Stimulated activated CD8-positive, alpha-beta memory T cell treated with anti-CD3 and anti-CD28 coated beads, Interleukin-7, amount 100 ng/mL, for 24 hours (primary cell): ENCODE data around the gene CNKSR2.

Source experiments
- DNase-seq: peaks from one replicate; pipeline ENCODE4 v3.0.0-alpha.2; 2020; ENCODE audit warnings: low read depth

CNKSR2 gene

DNA sequence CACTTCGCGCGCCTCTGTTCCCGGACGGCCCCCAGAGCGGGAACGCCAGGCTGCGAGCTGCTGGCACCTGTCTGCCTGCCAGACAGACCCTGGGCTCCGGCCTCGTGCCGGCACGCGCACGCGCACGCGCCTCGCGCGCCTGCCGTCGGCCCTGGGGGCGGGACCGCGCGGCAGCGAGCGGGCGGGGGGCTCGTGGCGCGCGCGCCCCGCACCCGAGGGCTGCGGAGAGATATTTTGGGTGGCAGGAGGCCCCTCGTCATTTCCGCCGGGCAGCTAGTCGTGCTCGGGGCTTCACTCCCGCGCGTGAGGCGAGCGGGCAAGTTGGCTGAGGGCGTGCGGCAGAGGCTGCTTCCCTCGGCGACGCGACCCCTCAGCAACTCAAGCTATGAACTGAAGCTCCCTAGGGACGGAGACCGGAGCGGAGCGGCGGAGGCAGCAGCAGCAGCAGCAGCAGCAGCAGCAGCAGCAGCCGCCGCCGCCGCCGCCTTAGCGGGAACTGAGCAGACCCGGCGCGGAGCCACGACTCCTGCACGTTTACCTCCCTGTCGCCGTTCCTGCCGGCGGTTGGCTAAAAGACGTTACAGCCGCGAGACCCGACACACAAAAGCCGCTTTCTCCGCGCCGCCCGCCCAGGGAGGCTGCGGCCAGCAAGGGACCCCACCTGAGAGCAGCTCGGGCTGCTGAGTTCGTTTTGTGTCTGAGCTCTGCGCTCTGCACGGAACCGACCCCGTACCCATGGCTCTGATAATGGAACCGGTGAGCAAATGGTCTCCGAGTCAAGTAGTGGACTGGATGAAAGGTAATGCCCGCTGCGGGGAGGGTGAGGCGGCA is at the start of gene CNKSR2:
CNKSR2 (plus strand) TSS at position 256 of the 831 bp plus-strand sequence; CDS start at position 736, 480 bp downstream.
- DNase-seq: peak; percentile 27

DNA sequence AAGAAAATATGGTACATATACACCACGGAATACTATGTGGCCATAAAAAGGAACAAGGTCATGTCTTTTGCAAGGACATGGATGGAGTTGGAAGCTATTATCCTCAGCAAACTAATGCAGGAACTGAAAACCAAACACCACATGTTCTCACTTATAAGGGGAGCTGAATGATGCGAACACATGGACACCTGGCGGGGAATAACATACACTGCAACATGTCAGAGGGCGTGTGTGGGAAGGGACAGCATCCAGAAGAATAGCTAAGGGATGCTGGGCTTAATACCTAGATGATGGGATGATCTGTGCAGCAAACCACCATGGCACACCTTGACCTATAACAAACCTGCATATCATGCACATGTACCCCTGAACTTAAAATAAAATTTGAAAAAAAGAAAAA is 19.5 kb upstream of the CNKSR2 start:
- no peak for DNase-seq

DNA sequence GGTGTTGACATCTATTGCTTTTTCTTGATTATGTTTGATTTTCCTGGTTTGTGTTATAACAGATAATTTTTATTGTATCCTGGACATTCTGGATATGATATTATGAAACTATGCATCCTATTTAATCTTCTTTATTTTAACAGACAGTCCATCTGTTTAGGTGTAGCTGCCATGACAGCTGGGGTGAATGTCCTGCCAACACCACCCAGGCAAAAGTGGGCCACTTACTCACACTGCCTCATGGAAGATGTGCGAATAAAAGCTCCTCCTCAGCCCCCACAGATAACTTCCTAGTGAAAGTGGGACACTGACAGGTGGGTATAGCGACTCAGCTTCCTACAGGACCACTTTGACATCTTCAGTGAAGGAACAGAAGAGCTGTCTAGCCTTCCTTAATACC is 18.4 kb upstream of the CNKSR2 start:
- no peak for DNase-seq

DNA sequence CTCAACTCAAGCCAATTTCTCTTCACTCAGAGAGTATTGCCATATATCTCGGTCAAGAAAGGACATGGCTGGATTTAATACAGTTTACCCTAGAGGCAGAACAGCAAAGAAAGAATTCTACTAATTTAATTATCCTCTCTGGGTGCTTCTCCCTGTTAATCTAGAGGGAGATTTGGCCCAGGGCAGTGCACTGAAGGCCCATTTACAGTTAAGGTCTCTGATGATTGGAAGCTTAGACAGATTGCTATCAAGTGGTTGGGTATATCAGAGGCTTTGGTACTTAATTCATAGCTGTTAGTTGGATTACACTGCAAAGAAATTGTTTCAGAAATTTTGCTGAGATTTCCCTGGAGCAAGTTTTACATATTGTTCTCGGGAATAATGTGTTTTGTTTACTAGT is 4.6 kb upstream of the CNKSR2 start:
- no peak for DNase-seq

DNA sequence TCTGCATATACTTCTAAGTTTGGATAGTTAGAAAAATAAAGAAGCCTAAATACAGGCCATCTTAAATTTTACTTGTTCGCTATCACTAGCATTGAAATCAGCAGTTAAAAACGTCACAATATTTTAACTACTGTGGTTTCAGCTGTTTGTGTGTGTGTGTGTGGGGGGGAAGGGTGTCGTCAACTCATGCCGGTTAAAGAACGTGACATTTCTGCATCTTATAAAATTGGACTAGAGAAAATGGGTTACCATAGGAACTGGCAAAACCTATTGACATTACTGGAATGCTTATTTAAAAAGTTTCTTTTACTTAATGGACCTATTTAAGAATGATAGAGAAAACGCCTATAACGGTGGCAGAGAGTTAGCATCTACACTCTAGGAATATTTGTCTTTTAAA is 1.2 kb upstream of the CNKSR2 start:
- no peak for DNase-seq

DNA sequence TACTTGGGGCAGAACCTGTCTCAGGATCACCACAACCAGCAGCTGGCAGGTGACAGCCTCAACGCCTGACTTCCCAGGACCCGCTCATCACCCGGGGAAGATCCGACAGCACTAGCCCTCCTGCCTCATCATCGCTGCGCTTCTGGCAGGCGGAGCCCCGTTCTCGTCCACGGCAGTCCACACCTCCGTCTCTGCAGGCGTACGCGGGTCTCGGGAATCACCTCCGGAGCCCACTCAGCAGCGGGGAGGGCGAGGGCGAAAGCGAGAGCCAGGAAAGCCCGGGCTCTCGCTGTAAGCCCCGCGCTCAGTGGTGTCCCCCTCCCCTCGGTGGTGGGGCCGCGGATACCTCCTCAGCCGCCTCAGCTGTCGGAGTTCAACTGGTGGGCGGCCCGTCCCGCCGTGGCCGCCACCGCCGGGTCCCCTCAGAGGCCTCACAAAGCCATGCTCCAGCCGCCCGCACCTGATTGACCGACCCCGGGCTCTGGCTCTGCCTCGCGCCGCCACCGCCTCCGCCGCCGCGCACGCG is 518 bp upstream of the CNKSR2 start:
- DNase-seq: no peak

DNA sequence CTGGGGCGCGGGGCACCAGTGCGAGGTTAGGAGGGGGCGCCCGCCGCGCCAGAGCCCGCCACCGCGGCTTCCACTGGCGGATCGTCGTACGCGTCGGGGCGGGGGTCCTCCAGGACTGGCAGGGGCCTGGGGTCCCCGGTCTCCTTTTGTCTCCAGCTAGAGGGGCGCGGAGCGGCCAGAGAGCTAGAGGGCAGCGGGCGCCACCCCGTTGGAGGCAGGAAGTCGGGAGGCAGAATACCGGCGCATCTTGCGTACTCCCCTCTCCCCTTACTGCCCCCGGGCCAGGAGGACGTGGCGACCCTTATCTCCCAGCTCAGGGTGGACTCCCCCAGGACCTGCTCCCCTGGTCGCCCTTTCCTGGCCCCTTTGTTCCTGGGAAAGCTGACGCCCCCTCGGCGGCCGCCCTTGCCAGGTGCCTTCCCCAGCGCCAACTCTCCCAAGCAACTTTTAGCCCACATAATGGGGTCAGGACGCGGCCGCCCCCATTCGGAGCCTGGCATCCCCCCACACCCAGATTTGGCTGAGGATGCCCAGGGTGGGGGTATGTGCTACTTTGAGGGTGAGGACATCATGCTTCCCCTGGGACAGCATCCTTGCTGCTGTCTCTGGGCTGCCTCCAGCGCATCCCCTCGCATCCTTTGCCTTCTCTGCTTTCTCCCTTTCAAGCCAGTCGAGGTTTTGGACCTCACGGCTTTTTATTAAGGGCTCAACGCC is 933 bp downstream of the CNKSR2 start:
- no peak for DNase-seq

GRCh38 chrX:21375708-21376009 is 1.4 kb downstream of the CNKSR2 start:
- DNase-seq: no peak

- no peak for DNase-seq
These were observed 2.4 kb downstream of the CNKSR2 start for GRCh38 chrX:21376636-21377035.

DNA sequence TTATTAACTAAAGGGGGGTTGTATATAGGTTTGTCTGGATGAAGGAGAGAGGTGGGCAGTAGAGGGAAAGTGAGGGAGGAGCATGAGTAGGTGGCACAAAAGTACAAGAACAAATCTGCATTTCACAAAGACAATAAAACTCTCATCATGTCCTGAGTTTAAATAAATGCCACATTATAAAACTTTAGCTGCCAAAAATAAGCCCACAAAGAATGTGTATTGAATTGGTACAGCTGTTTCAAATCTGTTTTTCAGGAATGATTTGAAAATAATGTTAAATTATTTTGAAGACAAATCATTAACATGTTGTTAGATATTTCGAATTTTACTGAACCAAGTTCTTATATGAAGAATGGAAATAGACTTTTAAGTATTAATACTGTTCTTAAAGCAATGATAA is 5.8 kb downstream of the CNKSR2 start:
- no peak for DNase-seq

GRCh38 chrX:21382715-21383114 is 8.5 kb downstream of the CNKSR2 start:
- no peak for DNase-seq

DNA sequence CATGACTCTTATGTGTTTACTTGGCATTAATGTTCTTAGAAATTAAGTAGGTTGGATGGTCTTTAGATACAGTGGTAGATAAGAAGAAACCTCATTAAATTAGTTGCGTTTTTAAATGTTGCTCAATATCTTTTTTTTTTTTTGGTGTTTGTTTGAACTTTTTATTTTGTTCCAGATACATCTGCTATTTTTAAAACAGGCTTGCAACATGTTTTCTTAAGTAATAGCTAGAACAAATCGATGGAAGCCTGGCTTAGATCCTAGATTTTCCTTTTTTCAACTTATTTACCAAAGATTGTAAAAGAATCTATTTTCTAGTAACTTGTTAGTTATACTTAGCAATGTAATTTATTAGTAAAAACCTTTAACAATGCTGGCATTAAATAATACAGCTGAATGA is 9.3 kb downstream of the CNKSR2 start:
- no peak for DNase-seq

GRCh38 chrX:21384178-21384577 is 10.0 kb downstream of the CNKSR2 start:
- no peak for DNase-seq

GRCh38 chrX:21394792-21395191 is 20.6 kb downstream of the CNKSR2 start:
- no peak for DNase-seq

DNA sequence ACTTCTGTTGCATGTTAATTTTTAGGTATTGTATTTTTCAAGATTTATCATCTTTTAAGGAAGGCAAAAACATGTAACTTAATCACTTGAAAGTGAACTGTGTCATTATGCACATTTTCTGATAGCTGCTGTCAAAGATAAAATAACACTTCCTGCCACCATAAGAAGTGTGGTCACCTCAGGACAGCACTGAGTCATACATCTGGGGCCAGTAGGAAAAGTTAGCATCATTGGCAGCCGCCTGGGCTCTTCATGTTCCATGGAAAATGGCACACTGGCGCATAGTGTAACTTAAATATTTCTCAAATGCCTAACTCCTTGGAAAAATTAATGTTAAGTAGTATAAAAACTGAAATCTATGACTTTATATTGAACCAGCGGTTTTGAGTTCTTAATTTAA is 24.2 kb downstream of the CNKSR2 start:
- no peak for DNase-seq

GRCh38 chrX:21400408-21401121 is 26.3 kb downstream of the CNKSR2 start:
- no peak for DNase-seq

DNA sequence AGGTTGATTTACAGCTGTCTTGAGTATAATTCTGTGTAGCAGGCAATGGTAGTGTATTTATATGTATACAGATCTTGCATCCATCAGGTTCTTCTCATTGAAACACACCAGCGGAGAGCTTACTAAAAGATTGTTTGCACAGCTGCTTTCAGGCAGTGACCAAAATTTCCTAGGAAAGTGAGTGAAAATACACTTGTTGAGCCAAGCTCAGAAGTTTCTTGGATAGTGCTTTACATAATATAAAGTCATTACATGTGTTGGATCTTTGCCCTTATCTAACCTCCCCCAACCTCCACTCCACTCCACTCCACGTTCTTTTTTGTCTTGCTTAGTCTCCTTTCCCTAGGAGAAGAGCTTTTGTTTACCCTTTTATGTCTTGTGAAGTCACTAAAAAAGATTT is 34.1 kb downstream of the CNKSR2 start:
- DNase-seq: no peak

- no peak for DNase-seq
These were observed 34.6 kb downstream of the CNKSR2 start for GRCh38 chrX:21408788-21409187.

GRCh38 chrX:21412029-21412428 is 37.8 kb downstream of the CNKSR2 start:
- DNase-seq: no peak

DNA sequence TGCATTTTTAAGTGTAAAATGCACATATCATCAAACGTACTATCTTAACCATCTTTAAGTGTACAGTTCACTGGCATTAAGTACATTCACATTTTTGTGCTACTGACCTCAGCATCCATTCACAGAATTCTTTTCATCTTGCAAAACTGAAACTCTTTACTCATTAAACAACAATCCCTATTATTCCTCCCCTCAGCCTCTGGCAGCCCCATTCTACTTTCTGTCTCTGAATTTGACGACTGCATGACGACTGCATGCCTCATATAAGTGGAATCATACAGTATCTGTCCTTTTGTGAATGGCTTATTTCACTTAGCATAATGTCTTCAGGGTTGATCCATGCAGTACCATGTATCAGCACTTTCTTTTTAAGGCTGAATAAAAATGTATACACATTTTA is 38.7 kb downstream of the CNKSR2 start:
- DNase-seq: no peak

DNA sequence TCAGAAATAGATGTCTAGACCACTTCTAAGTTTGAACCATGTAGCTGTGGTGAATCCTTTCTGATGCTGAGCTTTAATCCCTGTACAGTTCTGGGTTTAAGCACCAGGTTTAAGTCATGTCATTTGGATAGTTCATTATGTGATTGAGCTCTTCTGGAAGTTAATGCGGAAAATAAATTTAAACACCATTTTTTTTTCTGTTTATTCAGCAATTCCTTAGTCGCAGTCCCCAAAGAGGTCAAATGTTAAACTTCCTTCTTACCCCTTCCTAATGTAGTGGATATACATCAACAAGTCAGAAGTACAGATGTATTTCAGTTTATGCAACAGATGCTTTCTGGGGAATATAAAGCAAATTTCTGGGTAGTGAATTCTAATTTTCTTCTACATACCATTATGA is 52.9 kb downstream of the CNKSR2 start:
- DNase-seq: no peak

DNA sequence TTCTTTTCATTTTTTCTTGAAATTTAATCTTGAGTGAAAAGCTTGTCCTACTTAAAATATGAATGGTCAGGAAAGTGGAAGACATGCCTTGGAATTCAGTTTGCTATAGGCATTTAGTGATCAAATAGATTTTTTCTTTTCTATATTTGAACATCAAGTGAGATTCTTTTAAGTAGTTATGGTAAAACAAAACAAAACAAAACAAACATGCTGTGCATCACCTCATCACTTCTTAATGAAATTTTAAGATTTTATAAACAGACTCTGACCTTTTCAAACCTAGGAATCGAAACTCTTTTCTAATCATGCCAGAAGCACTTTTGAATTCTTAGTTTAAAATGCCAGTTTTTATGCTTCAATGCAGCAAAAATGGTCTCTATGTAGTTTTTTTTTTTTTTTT is 62.8 kb downstream of the CNKSR2 start:
- DNase-seq: no peak

- no peak for DNase-seq
These were observed 64.6 kb downstream of the CNKSR2 start for GRCh38 chrX:21438792-21439191.
